C4-2B (cell line): ENCODE measurements around the gene PRKD3.
A peak's percentile ranks its signal among the peaks of the same experiment; 100 is the strongest.

Experiments used
- H3K27ac ChIP-seq: fragments of 450-650 bp; 2 replicates; pipeline ENCODE4 v1.5.1; 2017
- CTCF ChIP-seq: fragments of 450-650 bp; conservative IDR thresholded peaks from 2 replicates; pipeline ENCODE4 v1.5.1; 2017; ENCODE audit warnings: mild to moderate bottlenecking
- ZFX ChIP-seq: fragments of 450-650 bp; IDR thresholded peaks from 2 replicates; pipeline ENCODE4 v1.6.1; 2017

The PRKD3 gene

GRCh38 chr2:37281916-37282315 lies 42.7 kb downstream of the PRKD3 start:
- TF ChIP-seq CTCF, result peak; percentile 26
- TF ChIP-seq ZFX, result no peak
- no peak overlapping the region for H3K27ac ChIP-seq

DNA sequence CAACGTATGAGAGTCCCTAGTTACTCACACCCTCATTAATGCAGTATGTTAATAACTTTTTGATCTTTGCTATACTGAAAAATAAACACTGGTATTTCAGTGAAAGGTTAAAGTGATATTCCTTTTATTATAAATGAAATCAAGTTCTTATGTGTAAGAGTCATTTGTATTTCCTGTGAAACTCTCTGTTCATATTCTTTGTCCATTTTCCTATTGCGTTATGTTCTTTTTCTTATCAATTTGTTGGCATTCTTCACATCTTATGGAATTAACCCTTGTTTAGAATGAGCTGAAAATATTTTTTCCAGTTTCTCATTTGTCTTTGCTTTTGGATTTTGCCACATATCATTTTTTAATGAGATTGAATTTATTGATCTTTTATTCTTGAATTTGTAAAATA lies 48.3 kb downstream of the PRKD3 start:
- TF ChIP-seq CTCF (no peak), ZFX (no peak)

More for the DNA sequence above, 48.3 kb downstream of the PRKD3 start:
- H3K27ac ChIP-seq, result no peak overlapping the region
